ENCODE results near the gene ELL2. TPM values are rescaled to one million over a fixed set of nuclear protein-coding genes. Genes with fewer than 3 reads are reported as not detected.

ELL2 gene
- total RNA-seq, 1 donor from 2014 or later: 118 TPM

- Histone ChIP-seq H4K20me1 (ENCODE audit: insufficient read depth, low read length) (peaks cover 61% of the 10 kb centered on the region), H3K79me2 (ENCODE audit: insufficient read depth, low read length) (peaks cover 97% of the 10 kb centered on the region)
- no peak for FAIRE-seq
Measured at GRCh38 chr5:95938347-95938746, 23.3 kb downstream of the ELL2 start.

GRCh38 chr5:95937607-95938152 is 24.0 kb downstream of the ELL2 start:
- no peak overlapping the region for H3K4me3 Mint-ChIP-seq (ENCODE audit: unreplicated experiment)
- DNase-seq (ENCODE audit: low read depth): no peak
- peaks cover 54% of the 10 kb centered on the region for H4K20me1 ChIP-seq (ENCODE audit: insufficient read depth, low read length)

More at GRCh38 chr5:95938347-95938746, 23.3 kb downstream of the ELL2 start:
- Mint-ChIP-seq H3K4me3 (ENCODE audit: unreplicated experiment) (no peak overlapping the region), H3K27ac (ENCODE audit: unreplicated experiment) (no peak overlapping the region), H3K36me3 (ENCODE audit: low read depth, unreplicated experiment) (peaks cover 2% of the 10 kb centered on the region), H3K9me3 (ENCODE audit: unreplicated experiment) (no peaks in the 10 kb centered on the region), H3K27me3 (ENCODE audit: low read depth, unreplicated experiment) (no peaks in the 10 kb centered on the region), H3K4me1 (ENCODE audit: low read depth, unreplicated experiment) (peaks cover 49% of the 10 kb centered on the region)
- TF ChIP-seq, protein P1, sequence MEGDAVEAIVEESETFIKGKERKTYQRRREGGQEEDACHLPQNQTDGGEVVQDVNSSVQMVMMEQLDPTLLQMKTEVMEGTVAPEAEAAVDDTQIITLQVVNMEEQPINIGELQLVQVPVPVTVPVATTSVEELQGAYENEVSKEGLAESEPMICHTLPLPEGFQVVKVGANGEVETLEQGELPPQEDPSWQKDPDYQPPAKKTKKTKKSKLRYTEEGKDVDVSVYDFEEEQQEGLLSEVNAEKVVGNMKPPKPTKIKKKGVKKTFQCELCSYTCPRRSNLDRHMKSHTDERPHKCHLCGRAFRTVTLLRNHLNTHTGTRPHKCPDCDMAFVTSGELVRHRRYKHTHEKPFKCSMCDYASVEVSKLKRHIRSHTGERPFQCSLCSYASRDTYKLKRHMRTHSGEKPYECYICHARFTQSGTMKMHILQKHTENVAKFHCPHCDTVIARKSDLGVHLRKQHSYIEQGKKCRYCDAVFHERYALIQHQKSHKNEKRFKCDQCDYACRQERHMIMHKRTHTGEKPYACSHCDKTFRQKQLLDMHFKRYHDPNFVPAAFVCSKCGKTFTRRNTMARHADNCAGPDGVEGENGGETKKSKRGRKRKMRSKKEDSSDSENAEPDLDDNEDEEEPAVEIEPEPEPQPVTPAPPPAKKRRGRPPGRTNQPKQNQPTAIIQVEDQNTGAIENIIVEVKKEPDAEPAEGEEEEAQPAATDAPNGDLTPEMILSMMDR (IDR thresholded peaks at IDR 0.05; ENCODE audit: insufficient read depth, low read depth, low read length): no peak
- TF ChIP-seq EZH2 (IDR thresholded peaks at IDR 0.05; ENCODE audit: insufficient read depth, low read length): no peak
- DNase-seq (ENCODE audit: low read depth): no peak
- no peak overlapping the region for H2AFZ ChIP-seq (ENCODE audit: low read depth, low read length)
- no peak overlapping the region for H3K4me3 ChIP-seq (ENCODE audit: insufficient read depth, low read depth, low read length)
- H3K27ac ChIP-seq (ENCODE audit: low read depth, low read length): no peak overlapping the region
- H3K9me3 ChIP-seq (ENCODE audit: insufficient read depth, low read depth, low read length): no peaks in the 10 kb centered on the region
- H3K4me1 ChIP-seq (ENCODE audit: insufficient read depth, low read length): no peaks in the 10 kb centered on the region
- no peak overlapping the region for H3K9ac ChIP-seq (ENCODE audit: low read length)
- no peaks in the 10 kb centered on the region for H3K27me3 ChIP-seq (ENCODE audit: insufficient read depth, low read length)
- H3K36me3 ChIP-seq (ENCODE audit: insufficient read depth, low read length): peaks cover 3% of the 10 kb centered on the region
- H3K4me2 ChIP-seq (ENCODE audit: low read length): no peak overlapping the region

More at GRCh38 chr5:95937607-95938152, 24.0 kb downstream of the ELL2 start:
- Histone ChIP-seq H3K4me3 (ENCODE audit: insufficient read depth, low read depth, low read length) (no peak overlapping the region), H3K27ac (ENCODE audit: low read depth, low read length) (no peak overlapping the region), H2AFZ (ENCODE audit: low read depth, low read length) (no peak overlapping the region), H3K36me3 (ENCODE audit: insufficient read depth, low read length) (peaks cover 3% of the 10 kb centered on the region), H3K4me1 (ENCODE audit: insufficient read depth, low read length) (no peaks in the 10 kb centered on the region), H3K9me3 (ENCODE audit: insufficient read depth, low read depth, low read length) (no peaks in the 10 kb centered on the region), H3K9ac (ENCODE audit: low read length) (no peak overlapping the region), H3K79me2 (ENCODE audit: insufficient read depth, low read length) (peaks cover 97% of the 10 kb centered on the region), H3K27me3 (ENCODE audit: insufficient read depth, low read length) (no peaks in the 10 kb centered on the region), H3K4me2 (ENCODE audit: low read length) (no peak overlapping the region)
- Mint-ChIP-seq H3K36me3 (ENCODE audit: low read depth, unreplicated experiment) (peaks cover 2% of the 10 kb centered on the region), H3K27me3 (ENCODE audit: low read depth, unreplicated experiment) (no peaks in the 10 kb centered on the region), H3K9me3 (ENCODE audit: unreplicated experiment) (no peaks in the 10 kb centered on the region), H3K27ac (ENCODE audit: unreplicated experiment) (no peak overlapping the region), H3K4me1 (ENCODE audit: low read depth, unreplicated experiment) (peaks cover 55% of the 10 kb centered on the region)
- TF ChIP-seq, protein P1 (IDR thresholded peaks at IDR 0.05; ENCODE audit: insufficient read depth, low read depth, low read length): no peak
- TF ChIP-seq EZH2 (IDR thresholded peaks at IDR 0.05; ENCODE audit: insufficient read depth, low read length): no peak
- no peak for FAIRE-seq

Data from astrocyte (in vitro differentiated cells and primary cell).